HepG2 (cell line): ENCODE results near the gene STX12. TPM values are rescaled to one million over a fixed set of nuclear protein-coding genes. Genes with fewer than 3 reads are reported as not detected.

Experiments used
- ATAC-seq: fragments of 200-7000 bp; cut with Tn5 transposase; 3 replicates; pipeline ENCODE4 v1.9.1; 2020; ENCODE audit warnings: mild to moderate bottlenecking, moderate library complexity
- BruUV-seq: library from RNA; stranded (reverse); fragments of 400-500 nt; replicated peaks from 2 replicates; lab custom pipeline; 2021; lab: Mats Ljungman, UMichigan
- CTCF ChIA-PET: fragments of 300-600 bp; formaldehyde crosslinking; extraction: SDS; loops from one replicate; lab custom pipeline; 2021; ENCODE audit warnings: low total read pairs, inconsistent platforms, low intra/inter-chr PET ratio; lab: Yijun Ruan, JAX
- POLR2A ChIA-PET: fragments of 350-600 bp; sonication (Branson Sonifier 250); formaldehyde crosslinking; loops from one replicate; lab custom pipeline; 2020; ENCODE audit warnings: antibody characterized with exemption, inconsistent platforms; lab: Yijun Ruan, JAX
- DNase-seq: peaks from one replicate; pipeline ENCODE4 v3.0.0-alpha.2; 2015; ENCODE audit warnings: low spot score
- FAIRE-seq: peaks from 3 replicates; lab custom pipeline; 2011; peaks lifted over from hg19 to GRCh38; lab: Jason Lieb, UNC
- H2AFZ ChIP-seq: one replicate; pipeline ENCODE4 v1.6.1; 2011; ENCODE audit warnings: low read length, inconsistent platforms
- H3K27ac ChIP-seq: fragments of 300-600 bp; 3 replicates; pipeline ENCODE4 v1.8.0; 2011; ENCODE audit warnings: mixed run types, mild to moderate bottlenecking, mixed read lengths, low read length, inconsistent platforms; ENCODE audit not compliant: insufficient read depth; ENCODE audit errors: extremely low read length
- H3K27me3 ChIP-seq, 2 experiments: fragments of 200-600 bp in 1 of 2; 2 replicates in 1 of 2; 3 replicates in 1 of 2; pipeline versions ENCODE4 v1.6.0 to v1.8.0; 2011; ENCODE audit warnings: low read length in 2 of 2, mild to moderate bottlenecking in 2 of 2, moderate library complexity in 2 of 2, inconsistent platforms in 1 of 2; ENCODE audit not compliant: insufficient read depth in 2 of 2, control insufficient read depth in 1 of 2
- H3K36me3 ChIP-seq, 2 experiments: fragments of 200-600 bp in 1 of 2; replicated peaks in 1 of 2; 2 replicates in 1 of 2; 3 replicates in 1 of 2; pipeline versions ENCODE4 v1.5.1 to v1.8.0; 2011; ENCODE audit warnings: low read length in 2 of 2, inconsistent platforms in 1 of 2; ENCODE audit not compliant: insufficient read depth in 2 of 2, control insufficient read depth in 1 of 2
- H3K4me1 ChIP-seq: 2 replicates; pipeline ENCODE4 v1.5.1; 2012; ENCODE audit warnings: low read length, inconsistent platforms; ENCODE audit not compliant: insufficient read depth
- H3K4me2 ChIP-seq: 2 replicates; pipeline ENCODE4 v1.6.0; 2011; ENCODE audit warnings: low read depth, low read length, inconsistent platforms
- H3K4me3 ChIP-seq, 3 experiments: fragments of 200-600 bp in 1 of 3; sonication (generic), shearing (Covaris generic) in 1 of 3; replicated peaks in 1 of 3; 2 replicates each; pipeline ENCODE4 v1.5.1; 2011 to 2016; ENCODE audit warnings: low read length in 3 of 3, inconsistent platforms in 2 of 3, low read depth in 2 of 3, mild to moderate bottlenecking in 2 of 3, control low read depth in 1 of 3, mixed read lengths in 1 of 3; ENCODE audit not compliant: insufficient read depth in 1 of 3
- H3K79me2 ChIP-seq: one replicate; pipeline ENCODE4 v1.6.1; 2011; ENCODE audit warnings: low read length, inconsistent platforms; ENCODE audit not compliant: insufficient read depth
- H3K9ac ChIP-seq: 2 replicates; pipeline ENCODE4 v1.6.0; 2011; ENCODE audit warnings: mild to moderate bottlenecking, low read depth, low read length, inconsistent platforms; ENCODE audit not compliant: insufficient read depth
- H3K9me3 ChIP-seq: 2 replicates; pipeline ENCODE4 v1.5.1; 2012; ENCODE audit warnings: mild to moderate bottlenecking, low read length
- H4K20me1 ChIP-seq: 2 replicates; pipeline ENCODE4 v1.6.0; 2011; ENCODE audit warnings: inconsistent platforms, mild to moderate bottlenecking, low read length, moderate library complexity; ENCODE audit not compliant: insufficient read depth
- GZF1 ChIP-seq: sonication (generic); formaldehyde crosslinking; IDR thresholded peaks from 2 replicates; pipeline ENCODE4 v1.5.1; 2020; ENCODE audit warnings: mild to moderate bottlenecking, missing genetic modification reagents
- KDM6A ChIP-seq: IDR thresholded peaks from 2 replicates; pipeline ENCODE4 v1.6.1; 2016; ENCODE audit warnings: low read depth
- SETDB1 ChIP-seq: sonication (generic); formaldehyde crosslinking; IDR thresholded peaks from 2 replicates; pipeline ENCODE4 v1.5.1; 2020; ENCODE audit warnings: missing genetic modification reagents, mild to moderate bottlenecking, borderline replicate concordance
- TAF15 ChIP-seq: fragments of 200-400 bp; formaldehyde crosslinking; IDR thresholded peaks from one replicate; pipeline ENCODE4 v1.6.1; 2018; ENCODE audit warnings: mild to moderate bottlenecking, low read depth, low read length; ENCODE audit not compliant: poor library complexity, severe bottlenecking
- ZFAT ChIP-seq: sonication (generic); formaldehyde crosslinking; conservative IDR thresholded peaks from 2 replicates; pipeline ENCODE4 v1.8.1; 2023; ENCODE audit warnings: missing genetic modification reagents, inconsistent platforms
- ZNF124 ChIP-seq: sonication (generic); formaldehyde crosslinking; IDR thresholded peaks from 2 replicates; pipeline ENCODE4 v1.4.0; 2020; ENCODE audit warnings: missing genetic modification reagents
- WGBS: methylation state at CpG from one replicate; pipeline ENCODE4 v1.1.6; 2017; ENCODE audit warnings: low lambda C conversion rate; 5-methylcytosine and 5-hydroxymethylcytosine counted together
- in situ Hi-C: cut with HindIII; loops from 2 replicates; pipeline ENCODE4 v1.10.0; 2017; ENCODE audit warnings: low pct_unique_long_range_greater_than_20kb; ENCODE audit not compliant: extremely low pct_ligation_motif_present
- intact Hi-C: fragments of 100-400 bp; cut with micrococcal nuclease; formaldehyde crosslinking; loops from one replicate; pipeline ENCODE4 v1.10.0; 2022; ENCODE audit not compliant: unreplicated experiment
- polyA plus RNA-seq, 8 experiments: library from polyadenylated mRNA; depleted of rRNA in 3 of 8; stranded (reverse) in 7 of 8; unstranded in 1 of 8; fragments of >200 nt; fragmentation: Illumina TruSeq in 4 of 8; extraction: Trizol in 4 of 8; gene quantifications; 2 replicates each; pipeline versions ENCODE4 v1.2.1 to v1.2.3, GENCODE V29; 2011 to 2016; ENCODE audit warnings: low read depth in 4 of 8, missing spikeins in 1 of 8, mixed read lengths in 1 of 8; ENCODE audit not compliant: insufficient read depth in 1 of 8
- total RNA-seq, 5 experiments: library from RNA; depleted of rRNA; stranded (reverse); fragments of >200 nt; fragmentation: Illumina TruSeq; extraction: Trizol; gene quantifications; 2 replicates each; pipeline ENCODE4 v1.2.3, GENCODE V29; 2016; ENCODE audit warnings: low read depth in 1 of 5
- TF ChIP-seq, protein P1 (sequence below): sonication (generic); formaldehyde crosslinking; IDR thresholded peaks from 2 replicates; pipeline ENCODE4; 2020; ENCODE audit warnings: missing genetic modification reagents, mild to moderate bottlenecking, borderline replicate concordance
- TF ChIP-seq, protein P2 (sequence below): IDR thresholded peaks from 2 replicates; pipeline ENCODE4 v1.6.1; 2016

Gene STX12
- total and polyA plus RNA-seq, 2 of the 13 experiments (the other 11 are each of a cell fraction or from before 2014, with no cell fraction given) = 9.0 to 19.7 TPM

DNA sequence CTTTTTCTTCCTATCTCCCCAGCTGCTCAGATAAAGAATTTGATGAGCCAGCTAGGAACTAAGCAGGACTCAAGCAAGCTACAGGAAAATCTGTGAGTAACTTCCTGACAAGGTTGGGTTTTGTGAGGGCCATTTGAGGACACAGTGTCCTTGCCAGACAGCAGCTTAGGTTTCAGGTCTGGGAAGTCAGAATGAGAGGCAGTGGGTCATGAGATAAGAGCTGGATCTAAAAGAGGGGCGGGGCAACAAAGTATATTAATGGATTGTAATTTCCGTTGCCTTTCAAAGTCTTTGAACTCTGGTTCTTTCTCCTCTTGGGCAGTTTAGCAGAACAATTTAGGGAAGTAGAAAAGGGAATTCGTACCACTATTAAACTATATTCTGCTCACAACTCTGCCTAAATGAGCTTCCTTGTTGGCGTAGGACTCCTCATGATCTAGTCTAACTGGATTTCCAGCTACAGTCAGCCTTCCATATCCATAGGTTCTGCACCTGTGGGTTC is 16.6 kb downstream of the STX12 start:
- TF ChIP-seq ZNF124 = no peak
- TF ChIP-seq SETDB1 (CRISPR knock-in tag) = no peak
- TF ChIP-seq, protein P1, sequence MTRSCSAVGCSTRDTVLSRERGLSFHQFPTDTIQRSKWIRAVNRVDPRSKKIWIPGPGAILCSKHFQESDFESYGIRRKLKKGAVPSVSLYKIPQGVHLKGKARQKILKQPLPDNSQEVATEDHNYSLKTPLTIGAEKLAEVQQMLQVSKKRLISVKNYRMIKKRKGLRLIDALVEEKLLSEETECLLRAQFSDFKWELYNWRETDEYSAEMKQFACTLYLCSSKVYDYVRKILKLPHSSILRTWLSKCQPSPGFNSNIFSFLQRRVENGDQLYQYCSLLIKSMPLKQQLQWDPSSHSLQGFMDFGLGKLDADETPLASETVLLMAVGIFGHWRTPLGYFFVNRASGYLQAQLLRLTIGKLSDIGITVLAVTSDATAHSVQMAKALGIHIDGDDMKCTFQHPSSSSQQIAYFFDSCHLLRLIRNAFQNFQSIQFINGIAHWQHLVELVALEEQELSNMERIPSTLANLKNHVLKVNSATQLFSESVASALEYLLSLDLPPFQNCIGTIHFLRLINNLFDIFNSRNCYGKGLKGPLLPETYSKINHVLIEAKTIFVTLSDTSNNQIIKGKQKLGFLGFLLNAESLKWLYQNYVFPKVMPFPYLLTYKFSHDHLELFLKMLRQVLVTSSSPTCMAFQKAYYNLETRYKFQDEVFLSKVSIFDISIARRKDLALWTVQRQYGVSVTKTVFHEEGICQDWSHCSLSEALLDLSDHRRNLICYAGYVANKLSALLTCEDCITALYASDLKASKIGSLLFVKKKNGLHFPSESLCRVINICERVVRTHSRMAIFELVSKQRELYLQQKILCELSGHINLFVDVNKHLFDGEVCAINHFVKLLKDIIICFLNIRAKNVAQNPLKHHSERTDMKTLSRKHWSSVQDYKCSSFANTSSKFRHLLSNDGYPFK (CRISPR knock-in tag) = no peak
- TF ChIP-seq GZF1 (CRISPR knock-in tag) = no peak
- TF ChIP-seq ZFAT = no peak
- no peak for TF ChIP-seq TAF15
- TF ChIP-seq, protein P2, sequence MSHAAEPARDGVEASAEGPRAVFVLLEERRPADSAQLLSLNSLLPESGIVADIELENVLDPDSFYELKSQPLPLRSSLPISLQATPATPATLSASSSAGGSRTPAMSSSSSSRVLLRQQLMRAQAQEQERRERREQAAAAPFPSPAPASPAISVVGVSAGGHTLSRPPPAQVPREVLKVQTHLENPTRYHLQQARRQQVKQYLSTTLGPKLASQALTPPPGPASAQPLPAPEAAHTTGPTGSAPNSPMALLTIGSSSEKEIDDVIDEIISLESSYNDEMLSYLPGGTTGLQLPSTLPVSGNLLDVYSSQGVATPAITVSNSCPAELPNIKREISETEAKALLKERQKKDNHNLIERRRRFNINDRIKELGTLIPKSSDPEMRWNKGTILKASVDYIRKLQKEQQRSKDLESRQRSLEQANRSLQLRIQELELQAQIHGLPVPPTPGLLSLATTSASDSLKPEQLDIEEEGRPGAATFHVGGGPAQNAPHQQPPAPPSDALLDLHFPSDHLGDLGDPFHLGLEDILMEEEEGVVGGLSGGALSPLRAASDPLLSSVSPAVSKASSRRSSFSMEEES (CRISPR knock-in tag) = no peak
- no peak for TF ChIP-seq KDM6A
- no peaks in the 10 kb centered on the region for H3K9me3 ChIP-seq
- H3K27me3 ChIP-seq = no peaks in the 10 kb centered on the region
- no peak for FAIRE-seq
- peaks cover 3% of the 10 kb centered on the region for H3K79me2 ChIP-seq
- no peak for ATAC-seq
- H3K4me1 ChIP-seq = no peaks in the 10 kb centered on the region
- 93% methylated on average over 4 of the region's 4 CpGs for WGBS
- H2AFZ ChIP-seq = no peak overlapping the region
- H3K27ac ChIP-seq = no peak overlapping the region
- no peaks in the 10 kb centered on the region; the same call in 1 of the 2 replicates for H4K20me1 ChIP-seq
- ChIA-PET POLR2A (interaction anchor here (1.0 kb wide), 1 partner anchor 41 kb away, joined by 3 read pairs; the partner anchor contains the start of gene PPP1R8), CTCF (no interaction called here)
- in situ Hi-C loops (no loop called here), intact Hi-C loops (no loop called here)
- BruUV-seq = no TSS peak
- no peak overlapping the region for H3K4me2 ChIP-seq
- peaks cover 2 to 28% of the 10 kb centered on the region in 2 experiments for H3K36me3 ChIP-seq
- H3K4me3 ChIP-seq = no peak overlapping the region
- H3K9ac ChIP-seq = no peak overlapping the region
- DNase-seq = no peak
